B cell (primary cell): ENCODE results near the gene MSH2.

Source experiments
- EZH2 ChIP-seq: IDR thresholded peaks from 2 replicates; pipeline ENCODE4 v1.6.1; 2012; ENCODE audit warnings: borderline replicate concordance, low read depth, mild to moderate bottlenecking, moderate library complexity, low read length; ENCODE audit not compliant: insufficient read depth, poor library complexity, severe bottlenecking
- TF ChIP-seq, protein P1 (sequence below): fragments of 200-600 bp; IDR thresholded peaks from one replicate; pipeline ENCODE4 v1.8.0; 2022; ENCODE audit warnings: antibody characterized with exemption, mild to moderate bottlenecking

DNA sequence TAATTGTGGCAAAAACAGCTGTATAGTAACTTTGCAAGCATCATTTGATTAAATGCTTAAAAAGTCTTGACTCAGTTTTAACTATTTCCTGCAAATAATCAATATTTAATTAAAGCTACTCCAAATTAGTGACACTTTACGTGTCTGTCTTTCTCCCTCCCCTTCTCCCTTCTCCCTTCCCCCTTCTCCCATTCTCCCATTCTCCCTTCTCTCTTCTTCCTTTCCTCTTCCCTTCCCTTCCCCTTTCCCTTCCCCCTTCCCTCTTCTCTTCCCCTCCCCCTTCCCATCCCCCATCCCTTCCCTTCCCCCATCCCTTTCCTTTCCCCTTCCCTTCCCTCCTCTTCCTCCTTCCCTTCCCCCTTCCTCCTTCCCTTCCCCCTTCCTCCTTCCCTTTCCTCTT is 76.9 kb downstream of the MSH2 start:
- no peak for TF ChIP-seq EZH2
- TF ChIP-seq, protein P1, sequence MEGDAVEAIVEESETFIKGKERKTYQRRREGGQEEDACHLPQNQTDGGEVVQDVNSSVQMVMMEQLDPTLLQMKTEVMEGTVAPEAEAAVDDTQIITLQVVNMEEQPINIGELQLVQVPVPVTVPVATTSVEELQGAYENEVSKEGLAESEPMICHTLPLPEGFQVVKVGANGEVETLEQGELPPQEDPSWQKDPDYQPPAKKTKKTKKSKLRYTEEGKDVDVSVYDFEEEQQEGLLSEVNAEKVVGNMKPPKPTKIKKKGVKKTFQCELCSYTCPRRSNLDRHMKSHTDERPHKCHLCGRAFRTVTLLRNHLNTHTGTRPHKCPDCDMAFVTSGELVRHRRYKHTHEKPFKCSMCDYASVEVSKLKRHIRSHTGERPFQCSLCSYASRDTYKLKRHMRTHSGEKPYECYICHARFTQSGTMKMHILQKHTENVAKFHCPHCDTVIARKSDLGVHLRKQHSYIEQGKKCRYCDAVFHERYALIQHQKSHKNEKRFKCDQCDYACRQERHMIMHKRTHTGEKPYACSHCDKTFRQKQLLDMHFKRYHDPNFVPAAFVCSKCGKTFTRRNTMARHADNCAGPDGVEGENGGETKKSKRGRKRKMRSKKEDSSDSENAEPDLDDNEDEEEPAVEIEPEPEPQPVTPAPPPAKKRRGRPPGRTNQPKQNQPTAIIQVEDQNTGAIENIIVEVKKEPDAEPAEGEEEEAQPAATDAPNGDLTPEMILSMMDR, result no peak
